Measurements from ENCODE around the gene HIRA. TPM values are rescaled to one million over a fixed set of nuclear protein-coding genes. Genes with fewer than 3 reads are reported as not detected.
A peak's percentile ranks its signal among the peaks of the same experiment; 100 is the strongest.

Gene HIRA
- total and polyA plus RNA-seq, 9 of the 15 experiments (the other 6 are each of a cell fraction or from before 2014, with no cell fraction given) = 0.96 to 132 (median 58.4) TPM

DNA sequence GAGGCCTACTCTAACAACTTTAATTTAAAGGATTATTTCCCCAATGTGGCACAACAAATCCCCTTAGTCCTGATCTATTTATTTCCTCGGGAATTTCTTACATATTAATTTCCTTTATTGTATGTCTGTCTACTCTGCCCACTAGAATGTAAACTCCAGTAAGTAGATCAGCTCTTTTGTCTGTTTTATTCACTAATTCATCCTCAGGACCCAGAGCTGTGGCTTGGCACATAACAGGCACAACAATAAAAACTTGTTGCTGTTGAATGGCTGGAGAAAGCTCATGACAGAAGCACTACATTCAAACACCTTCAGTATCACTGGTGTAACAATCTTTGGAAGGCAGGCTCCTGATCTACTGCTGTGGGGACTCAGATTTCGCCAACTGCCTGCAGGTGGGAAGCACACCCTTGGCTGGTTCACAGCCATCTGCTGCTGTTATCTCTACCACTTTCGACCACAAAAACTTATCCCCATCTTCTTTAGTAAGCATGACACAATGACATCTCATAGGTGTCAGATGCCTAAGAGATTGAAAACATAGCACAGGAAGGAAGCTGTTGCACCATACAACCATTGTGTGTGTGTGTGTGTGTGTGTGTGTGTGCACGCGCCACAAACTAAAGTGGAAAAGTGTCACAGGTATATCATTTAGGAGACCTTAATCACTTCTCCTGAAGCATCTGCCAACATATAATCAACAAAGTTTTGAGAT, 11.9 kb downstream of the HIRA start (continued):
- TF ChIP-seq, protein P1, sequence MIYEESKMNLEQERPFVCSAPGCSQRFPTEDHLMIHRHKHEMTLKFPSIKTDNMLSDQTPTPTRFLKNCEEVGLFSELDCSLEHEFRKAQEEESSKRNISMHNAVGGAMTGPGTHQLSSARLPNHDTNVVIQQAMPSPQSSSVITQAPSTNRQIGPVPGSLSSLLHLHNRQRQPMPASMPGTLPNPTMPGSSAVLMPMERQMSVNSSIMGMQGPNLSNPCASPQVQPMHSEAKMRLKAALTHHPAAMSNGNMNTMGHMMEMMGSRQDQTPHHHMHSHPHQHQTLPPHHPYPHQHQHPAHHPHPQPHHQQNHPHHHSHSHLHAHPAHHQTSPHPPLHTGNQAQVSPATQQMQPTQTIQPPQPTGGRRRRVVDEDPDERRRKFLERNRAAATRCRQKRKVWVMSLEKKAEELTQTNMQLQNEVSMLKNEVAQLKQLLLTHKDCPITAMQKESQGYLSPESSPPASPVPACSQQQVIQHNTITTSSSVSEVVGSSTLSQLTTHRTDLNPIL (CRISPR knock-in tag; IDR thresholded peaks at IDR 0.05) = no peak
- TF ChIP-seq SETDB1 (IDR thresholded peaks at IDR 0.05; ENCODE audit: low read length) (no peak), ZNF274 (IDR thresholded peaks at IDR 0.05; ENCODE audit: borderline replicate concordance, low read depth, low read length) (peak; percentile 90; the same call in 1 of the 2 replicates), IFI16 (CRISPR knock-in tag; IDR thresholded peaks at IDR 0.05) (no peak), HMG20B (CRISPR knock-in tag; IDR thresholded peaks at IDR 0.05) (no peak), KLF13 (tag; IDR thresholded peaks at IDR 0.05; ENCODE audit: borderline replicate concordance, low read depth) (no peak), ILK (tag; IDR thresholded peaks at IDR 0.05; ENCODE audit: borderline replicate concordance, low read depth) (no peak), RBM39 (optimal IDR thresholded peaks at IDR 0.05; ENCODE audit: low read depth, low read length) (no peak), MXI1 (IDR thresholded peaks at IDR 0.05; ENCODE audit: low read depth, low read length) (peak; percentile 91), STAG1 (CRISPR knock-in tag; IDR thresholded peaks at IDR 0.05; ENCODE audit: borderline replicate concordance) (no peak), EGR1 (conservative IDR thresholded peaks at IDR 0.05) (no peak), MAZ (CRISPR knock-in tag; conservative IDR thresholded peaks at IDR 0.05 in 1 of 2, IDR thresholded peaks at IDR 0.05 in 1 of 2) (peak in 1 of 2 experiments; percentile 48; a peak in 3 of 4 replicates), YBX1 (IDR thresholded peaks at IDR 0.05) (no peak), ZNF165 (CRISPR knock-in tag; IDR thresholded peaks at IDR 0.05; ENCODE audit: borderline replicate concordance) (no peak), CBX3 (IDR thresholded peaks at IDR 0.05; ENCODE audit: borderline replicate concordance in 1 of 2, low read length in 2 of 2) (peak in 1 of 2 experiments; percentile 6; a peak in 1 of 3 replicates), HSF4 (CRISPR knock-in tag; IDR thresholded peaks at IDR 0.05; ENCODE audit: borderline replicate concordance) (no peak)
- TF ChIP-seq, protein P2, sequence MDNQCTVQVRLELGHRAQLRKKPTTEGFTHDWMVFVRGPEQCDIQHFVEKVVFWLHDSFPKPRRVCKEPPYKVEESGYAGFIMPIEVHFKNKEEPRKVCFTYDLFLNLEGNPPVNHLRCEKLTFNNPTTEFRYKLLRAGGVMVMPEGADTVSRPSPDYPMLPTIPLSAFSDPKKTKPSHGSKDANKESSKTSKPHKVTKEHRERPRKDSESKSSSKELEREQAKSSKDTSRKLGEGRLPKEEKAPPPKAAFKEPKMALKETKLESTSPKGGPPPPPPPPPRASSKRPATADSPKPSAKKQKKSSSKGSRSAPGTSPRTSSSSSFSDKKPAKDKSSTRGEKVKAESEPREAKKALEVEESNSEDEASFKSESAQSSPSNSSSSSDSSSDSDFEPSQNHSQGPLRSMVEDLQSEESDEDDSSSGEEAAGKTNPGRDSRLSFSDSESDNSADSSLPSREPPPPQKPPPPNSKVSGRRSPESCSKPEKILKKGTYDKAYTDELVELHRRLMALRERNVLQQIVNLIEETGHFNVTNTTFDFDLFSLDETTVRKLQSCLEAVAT (IDR thresholded peaks at IDR 0.05) = peak; percentile 60 to 95; a peak in 3 of 4 replicates
- TF ChIP-seq, protein P3, sequence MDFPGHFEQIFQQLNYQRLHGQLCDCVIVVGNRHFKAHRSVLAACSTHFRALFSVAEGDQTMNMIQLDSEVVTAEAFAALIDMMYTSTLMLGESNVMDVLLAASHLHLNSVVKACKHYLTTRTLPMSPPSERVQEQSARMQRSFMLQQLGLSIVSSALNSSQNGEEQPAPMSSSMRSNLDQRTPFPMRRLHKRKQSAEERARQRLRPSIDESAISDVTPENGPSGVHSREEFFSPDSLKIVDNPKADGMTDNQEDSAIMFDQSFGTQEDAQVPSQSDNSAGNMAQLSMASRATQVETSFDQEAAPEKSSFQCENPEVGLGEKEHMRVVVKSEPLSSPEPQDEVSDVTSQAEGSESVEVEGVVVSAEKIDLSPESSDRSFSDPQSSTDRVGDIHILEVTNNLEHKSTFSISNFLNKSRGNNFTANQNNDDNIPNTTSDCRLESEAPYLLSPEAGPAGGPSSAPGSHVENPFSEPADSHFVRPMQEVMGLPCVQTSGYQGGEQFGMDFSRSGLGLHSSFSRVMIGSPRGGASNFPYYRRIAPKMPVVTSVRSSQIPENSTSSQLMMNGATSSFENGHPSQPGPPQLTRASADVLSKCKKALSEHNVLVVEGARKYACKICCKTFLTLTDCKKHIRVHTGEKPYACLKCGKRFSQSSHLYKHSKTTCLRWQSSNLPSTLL (IDR thresholded peaks at IDR 0.05) = no peak
- TF ChIP-seq, protein P4, sequence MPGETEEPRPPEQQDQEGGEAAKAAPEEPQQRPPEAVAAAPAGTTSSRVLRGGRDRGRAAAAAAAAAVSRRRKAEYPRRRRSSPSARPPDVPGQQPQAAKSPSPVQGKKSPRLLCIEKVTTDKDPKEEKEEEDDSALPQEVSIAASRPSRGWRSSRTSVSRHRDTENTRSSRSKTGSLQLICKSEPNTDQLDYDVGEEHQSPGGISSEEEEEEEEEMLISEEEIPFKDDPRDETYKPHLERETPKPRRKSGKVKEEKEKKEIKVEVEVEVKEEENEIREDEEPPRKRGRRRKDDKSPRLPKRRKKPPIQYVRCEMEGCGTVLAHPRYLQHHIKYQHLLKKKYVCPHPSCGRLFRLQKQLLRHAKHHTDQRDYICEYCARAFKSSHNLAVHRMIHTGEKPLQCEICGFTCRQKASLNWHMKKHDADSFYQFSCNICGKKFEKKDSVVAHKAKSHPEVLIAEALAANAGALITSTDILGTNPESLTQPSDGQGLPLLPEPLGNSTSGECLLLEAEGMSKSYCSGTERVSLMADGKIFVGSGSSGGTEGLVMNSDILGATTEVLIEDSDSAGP (CRISPR knock-in tag; IDR thresholded peaks at IDR 0.05) = peak; percentile 31; the same call in 1 of the 2 replicates
- TF ChIP-seq, protein P5, sequence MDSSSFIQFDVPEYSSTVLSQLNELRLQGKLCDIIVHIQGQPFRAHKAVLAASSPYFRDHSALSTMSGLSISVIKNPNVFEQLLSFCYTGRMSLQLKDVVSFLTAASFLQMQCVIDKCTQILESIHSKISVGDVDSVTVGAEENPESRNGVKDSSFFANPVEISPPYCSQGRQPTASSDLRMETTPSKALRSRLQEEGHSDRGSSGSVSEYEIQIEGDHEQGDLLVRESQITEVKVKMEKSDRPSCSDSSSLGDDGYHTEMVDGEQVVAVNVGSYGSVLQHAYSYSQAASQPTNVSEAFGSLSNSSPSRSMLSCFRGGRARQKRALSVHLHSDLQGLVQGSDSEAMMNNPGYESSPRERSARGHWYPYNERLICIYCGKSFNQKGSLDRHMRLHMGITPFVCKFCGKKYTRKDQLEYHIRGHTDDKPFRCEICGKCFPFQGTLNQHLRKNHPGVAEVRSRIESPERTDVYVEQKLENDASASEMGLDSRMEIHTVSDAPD (CRISPR knock-in tag; IDR thresholded peaks at IDR 0.05) = no peak
